Effector CD4-positive, alpha-beta T cell (primary cell): ENCODE data around the gene EIF5AL1.
"Not testable (repeated sequence)": the region's sequence is repeated elsewhere in the genome, so short reads cannot be mapped to it uniquely, and the experiment has no call there.

Experiments used
- DNase-seq: peaks from one replicate; pipeline ENCODE4 v3.0.0-alpha.2; 2020

Gene EIF5AL1

DNA sequence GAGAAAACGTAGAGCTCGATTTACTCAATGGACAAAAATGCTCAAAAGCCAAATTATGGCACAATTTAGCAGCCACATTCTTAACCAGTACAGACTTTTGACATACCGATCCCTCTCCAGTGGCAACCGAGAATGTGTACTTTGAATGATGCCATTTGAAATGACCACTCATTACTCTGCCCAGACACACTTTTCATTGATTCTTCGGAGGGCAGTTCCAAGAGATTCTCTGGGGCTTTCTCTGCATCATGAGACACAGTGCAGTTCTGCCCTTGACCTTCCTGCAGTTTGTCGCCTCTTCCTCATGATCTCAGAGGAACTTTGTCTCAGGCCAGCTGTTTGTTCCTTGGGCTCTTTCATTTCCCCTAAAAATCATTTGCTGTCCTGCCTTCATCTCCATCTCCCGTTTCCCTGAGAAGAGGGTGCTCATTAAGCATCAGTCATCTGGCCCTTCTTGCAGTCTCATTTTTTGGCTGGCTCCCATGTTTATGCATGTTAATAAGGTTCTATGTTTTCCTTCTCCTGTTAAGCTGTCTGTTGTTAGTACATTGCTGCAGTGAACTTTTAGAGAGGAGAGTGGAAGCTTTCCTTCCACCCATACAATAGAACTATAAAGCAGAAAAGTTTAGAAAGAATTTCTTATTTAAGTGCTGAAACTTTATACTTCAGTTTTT, 4.3 kb downstream of the EIF5AL1 start:
- not testable (repeated sequence) for DNase-seq

DNA sequence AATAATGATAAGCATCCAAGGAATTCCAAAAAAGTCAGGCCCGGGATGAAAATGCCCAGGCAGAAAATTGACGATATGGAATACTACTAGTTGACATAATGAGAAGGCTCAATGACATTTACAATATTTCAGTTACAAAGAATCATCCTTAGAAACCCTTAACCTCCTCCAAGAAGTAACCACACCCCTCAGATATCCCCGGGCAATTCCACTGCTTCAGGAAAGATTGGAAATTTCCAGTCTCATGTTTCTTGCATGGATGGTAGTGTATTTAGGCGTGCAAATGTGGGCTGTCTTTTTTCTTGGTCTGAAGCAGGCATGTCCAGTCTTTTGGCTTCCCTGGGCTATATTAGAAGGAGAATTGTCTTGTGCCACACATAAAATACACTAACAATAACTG, 5.2 kb downstream of the EIF5AL1 start:
- DNase-seq: not testable (repeated sequence)

DNA sequence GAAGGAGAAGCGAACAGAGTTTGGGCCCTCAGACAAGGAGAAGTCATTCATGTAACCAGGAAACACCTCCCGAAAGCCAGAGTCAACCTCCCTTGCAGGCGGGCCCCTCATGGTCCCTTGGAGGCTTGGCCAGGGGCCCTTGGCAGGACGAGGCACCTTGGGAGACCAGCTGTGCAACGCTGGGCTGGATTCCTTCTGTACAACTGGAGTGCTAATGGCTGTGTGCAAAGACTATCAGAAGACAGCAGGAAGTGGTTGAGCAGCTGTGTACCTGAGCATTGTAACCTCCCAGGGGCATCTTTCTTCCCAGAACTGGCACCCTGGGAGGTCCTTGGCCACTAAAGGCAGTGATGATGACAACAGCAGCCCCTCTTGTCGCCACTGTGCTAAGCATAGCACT, 9.4 kb downstream of the EIF5AL1 start:
- not testable (repeated sequence) for DNase-seq

DNA sequence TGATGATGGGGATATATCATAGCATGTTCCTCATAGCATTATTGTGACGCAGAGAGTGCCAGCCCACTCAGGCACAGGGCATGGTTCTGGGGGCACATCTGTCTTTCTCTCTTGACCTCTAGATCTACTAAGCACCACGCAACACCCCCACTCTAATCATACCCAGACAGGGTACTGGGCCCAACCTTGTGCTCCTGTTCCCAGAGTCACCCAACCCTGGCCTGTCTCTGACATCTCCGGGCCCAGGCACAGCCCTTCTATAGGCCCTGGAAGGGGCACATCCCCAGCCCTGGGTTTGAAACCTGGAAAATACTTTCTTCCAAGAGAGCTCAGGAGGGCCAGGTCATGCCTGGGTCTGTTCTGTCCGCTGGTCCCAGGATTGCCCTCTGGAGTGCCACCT, 10.1 kb downstream of the EIF5AL1 start:
- DNase-seq: not testable (repeated sequence)

DNA sequence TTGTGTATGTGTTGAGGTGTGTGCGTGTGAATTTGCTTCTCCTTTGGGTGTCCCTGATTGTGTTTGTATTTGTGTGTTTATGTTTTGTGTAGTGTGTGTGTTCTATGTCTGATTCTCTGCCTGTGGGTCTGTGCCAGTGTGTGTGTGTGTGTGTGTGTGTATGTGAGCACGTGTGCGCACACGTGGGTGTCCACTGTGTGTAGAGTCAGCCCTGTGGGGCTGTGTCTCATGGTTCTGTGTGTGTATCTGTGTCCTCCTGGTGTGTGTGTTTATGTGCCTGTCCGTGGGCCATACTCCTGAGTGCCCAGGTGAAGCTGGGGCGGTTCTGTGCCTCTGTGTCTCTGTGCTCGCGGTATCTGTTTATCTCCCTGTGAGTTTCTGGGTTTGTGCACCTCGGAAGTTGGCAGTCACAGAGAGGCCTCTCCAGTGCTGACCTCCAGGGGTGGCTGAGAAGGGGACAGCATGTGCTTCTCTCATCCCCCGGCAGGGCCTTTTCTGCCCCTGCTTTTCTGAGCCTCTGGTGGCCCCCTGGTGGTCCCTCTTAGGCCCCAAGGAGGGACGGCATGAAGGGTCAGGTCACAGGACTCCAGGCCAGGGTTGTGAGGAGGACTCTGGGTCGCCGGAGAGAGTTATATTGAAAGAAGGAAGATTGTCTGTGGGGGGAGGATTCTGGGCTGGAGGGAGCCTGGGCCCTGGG, 11.0 kb downstream of the EIF5AL1 start:
- not testable (repeated sequence) for DNase-seq

DNA sequence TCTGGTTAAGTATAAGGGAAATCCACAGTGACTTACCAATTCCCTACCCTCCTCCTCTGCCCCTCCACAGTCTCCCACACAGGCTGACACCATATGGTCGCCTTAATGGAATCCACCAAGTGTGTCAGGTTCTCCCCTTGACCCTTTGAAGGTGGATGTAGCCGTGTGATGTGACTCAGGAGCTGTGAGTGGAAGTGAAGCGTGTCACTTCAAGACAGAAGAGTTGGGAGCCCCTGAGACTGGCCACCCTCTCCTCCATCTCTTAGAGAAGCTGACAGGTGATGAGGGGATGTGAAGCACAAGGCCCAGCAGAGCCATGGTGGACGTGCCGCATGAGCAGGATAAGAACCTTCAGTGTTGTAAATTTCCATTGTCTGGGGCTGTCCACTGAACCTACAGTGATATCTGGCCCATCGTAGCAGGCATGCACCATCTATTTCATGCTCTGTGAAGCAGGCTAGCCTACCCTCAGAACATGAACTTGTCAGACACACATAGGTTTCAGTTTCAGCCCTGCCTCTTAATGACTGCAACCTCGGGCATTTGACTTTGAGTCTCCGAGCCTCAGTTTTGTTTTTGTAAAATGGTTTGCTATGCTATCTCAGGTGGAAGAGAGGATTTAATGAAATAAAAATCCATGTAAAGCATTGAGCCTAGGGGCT, 12.8 kb downstream of the EIF5AL1 start:
- DNase-seq: not testable (repeated sequence)

DNA sequence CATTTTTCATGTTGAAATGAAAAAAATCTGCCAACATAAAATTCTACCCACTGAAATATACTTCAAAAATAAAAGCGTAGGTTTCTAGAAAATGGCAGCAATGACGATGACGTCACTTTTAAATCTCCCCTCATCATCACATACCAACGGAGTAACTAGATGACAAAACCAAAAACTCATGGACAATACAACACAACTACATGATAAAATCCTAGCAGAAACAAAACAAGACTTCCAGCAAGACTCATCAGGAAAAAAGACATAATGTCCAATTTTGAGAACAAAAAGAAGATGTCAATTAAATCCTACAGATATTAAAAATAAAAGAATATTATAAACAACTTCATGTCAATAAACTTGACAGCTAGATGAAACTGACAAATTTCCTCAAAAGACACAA, 15.9 kb downstream of the EIF5AL1 start:
- DNase-seq: not testable (repeated sequence)

DNA sequence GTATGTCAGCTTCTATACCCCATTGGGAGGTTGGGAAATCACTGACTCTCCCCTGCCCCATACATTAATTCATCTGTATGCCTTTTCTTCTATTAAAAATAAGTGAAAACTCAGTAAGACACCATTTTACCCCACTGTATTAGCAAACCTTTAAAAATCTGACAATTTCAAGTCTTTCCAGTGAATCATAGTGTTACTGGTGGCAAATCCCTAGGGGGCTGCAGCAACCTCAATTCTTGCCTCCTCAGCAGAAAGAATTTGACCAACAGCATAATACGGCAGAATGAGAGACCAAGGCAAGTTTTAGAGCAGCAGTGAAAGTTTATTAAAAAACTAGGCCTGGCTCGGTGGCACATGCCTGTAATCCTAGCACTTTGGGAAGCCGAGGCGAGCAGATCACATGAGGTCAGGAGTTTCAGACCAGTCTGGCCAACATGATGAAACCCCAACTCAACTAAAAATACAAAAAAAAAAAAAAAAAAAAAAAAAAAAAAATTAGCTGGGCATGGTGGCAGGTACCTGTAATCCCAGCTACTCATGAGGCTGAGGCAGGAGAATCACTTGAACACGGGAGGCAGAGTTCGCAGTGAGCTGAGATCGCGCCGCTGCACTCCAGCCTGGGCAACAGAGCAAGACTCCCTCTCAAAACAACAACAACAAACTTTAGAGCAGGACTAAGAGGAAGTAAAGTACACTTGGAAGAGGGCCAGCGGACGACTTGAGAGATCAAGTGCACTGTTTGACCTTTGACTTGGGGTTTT, 21.0 kb downstream of the EIF5AL1 start:
- not testable (repeated sequence) for DNase-seq

DNA sequence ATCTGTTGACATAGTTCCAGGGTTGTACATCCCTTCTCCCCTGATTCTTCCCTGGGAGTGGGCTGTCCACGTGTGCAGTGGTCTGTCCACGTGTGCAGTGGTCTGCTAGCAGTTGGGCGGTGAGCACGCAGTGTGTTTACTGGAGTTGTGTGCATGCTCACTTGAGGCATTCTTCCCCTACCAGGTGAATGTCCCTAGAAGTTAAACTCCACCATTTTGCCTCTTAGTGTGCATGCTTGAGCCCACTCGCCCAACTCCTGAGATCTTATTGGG, 21.5 kb downstream of the EIF5AL1 start:
- DNase-seq: not testable (repeated sequence)

DNA sequence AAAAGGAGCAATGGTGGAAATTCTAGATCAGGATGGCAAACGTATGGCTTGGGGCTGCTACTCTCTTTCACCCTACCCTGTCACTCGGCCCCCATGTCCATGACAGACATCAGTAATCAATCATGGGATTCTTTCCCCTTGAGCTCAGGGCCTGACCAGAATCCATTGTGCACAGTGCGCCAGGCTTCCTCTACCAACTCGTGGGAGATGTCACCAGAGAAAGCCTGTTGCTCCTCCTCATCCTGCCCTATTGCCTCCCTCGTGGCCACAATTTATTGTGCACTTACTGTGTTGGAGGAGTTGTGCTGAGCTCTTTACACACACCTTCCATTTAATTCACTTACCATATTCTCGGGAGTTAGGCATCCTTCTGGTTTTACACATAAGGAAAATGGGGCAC, 26.0 kb downstream of the EIF5AL1 start:
- DNase-seq: not testable (repeated sequence)

DNA sequence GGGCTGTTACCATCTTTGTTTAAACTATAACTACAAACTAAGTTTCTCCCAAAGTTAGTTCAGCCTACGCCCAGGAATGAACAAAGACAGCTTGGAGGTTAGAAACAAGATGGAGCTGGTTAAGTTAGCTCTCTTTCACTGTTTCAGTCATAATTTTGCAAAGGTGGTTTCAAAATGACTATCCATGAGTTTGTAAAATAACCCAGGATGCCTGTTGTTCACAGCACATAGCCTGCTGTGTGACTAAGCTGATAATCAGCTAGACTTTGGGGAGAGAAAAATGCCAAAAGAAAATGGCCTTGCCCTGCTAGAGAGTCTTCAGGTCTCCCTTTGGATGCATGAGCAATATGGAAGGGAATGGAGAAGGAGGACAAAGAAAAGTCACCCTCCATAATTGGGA, 28.6 kb downstream of the EIF5AL1 start:
- not testable (repeated sequence) for DNase-seq

DNA sequence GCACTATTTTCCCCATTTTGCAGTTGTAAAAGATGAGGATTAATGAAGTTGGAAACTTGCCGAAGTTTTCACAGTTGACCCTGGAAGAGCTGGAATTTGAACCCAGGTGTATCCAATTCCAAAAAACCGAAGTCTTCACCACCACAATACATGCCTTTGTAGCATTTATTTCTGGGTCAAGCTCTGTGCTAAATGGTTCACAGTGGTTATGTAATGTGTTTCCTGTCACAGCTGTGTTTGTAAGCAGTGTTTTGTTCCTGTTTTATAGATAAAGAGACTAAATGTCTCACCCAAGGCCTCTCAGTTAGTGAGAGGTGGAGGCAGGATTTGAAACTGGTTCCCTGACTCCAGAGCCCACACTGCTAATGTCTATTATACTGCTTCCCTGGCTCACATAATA, 30.3 kb downstream of the EIF5AL1 start:
- DNase-seq: no peak

DNA sequence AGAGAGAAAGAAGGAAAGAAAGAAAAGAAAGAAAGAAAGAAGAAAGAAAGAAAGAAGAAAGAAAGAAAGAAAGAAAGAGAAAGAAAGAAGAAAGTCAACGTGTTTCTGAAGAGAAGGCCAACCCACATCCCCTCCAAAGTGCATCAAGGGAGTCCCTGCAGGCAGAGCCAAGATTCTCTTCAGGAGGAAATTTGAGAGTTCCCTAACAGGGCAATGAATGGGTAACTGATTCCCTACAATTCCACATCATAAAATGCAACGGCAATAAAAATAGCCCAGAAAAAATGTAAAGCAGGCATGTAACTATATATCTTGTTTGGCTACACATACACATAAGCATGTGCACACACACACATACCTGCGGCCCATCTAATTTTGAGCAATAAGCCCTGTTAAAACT, 32.1 kb downstream of the EIF5AL1 start:
- not testable (repeated sequence) for DNase-seq

DNA sequence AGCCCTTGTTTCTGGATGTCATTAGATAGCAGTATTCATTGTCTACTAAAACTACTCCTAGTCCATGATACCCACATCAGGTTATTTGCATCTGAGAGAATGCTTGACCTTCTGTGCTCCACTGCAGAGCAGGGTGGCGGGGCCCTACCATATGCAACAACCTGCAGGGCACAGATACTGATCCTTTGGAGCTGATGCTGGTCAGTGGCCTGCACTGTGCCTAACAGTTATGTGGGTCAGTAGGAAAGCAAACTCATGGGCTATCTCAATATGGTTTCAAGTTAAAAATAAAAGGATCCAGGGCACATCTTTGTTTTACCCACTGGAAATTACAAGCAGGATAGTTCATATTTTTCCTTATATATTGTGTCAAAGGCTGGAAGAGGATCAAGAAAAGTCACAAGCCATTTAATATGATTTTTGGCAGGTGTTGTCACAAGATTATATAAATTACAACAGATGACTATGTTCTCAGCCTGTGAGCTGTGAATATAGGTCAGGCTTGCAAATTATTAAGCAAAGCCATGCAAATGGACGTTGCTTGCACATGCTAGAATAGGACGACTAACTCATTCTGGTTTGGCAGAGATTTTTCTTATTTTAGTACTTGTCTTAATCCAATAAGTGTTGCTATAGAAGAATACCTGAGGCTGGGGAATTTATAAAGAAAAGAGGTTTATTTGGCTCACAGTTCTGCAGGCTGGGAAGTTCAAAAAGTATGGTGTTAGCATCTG, 32.8 kb downstream of the EIF5AL1 start:
- DNase-seq: not testable (repeated sequence)

DNA sequence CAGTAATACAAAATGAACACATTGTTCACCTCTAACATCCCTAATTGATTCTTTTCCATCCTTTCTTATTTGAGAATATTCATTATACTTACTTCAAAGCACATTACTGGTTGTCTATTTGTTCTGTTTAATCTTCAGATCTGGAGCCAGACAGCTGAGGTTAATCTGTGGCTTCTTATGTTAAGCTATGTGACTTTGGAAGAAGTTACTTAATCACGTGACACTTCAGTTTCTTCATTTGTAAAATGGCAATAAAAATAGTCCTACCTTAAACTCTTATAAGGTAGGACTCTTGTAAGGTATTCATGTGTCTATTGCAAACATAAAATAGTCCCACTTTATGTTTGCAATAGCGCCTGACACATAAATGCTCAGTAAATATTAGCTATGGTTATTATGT, 34.8 kb downstream of the EIF5AL1 start:
- DNase-seq: not testable (repeated sequence)

DNA sequence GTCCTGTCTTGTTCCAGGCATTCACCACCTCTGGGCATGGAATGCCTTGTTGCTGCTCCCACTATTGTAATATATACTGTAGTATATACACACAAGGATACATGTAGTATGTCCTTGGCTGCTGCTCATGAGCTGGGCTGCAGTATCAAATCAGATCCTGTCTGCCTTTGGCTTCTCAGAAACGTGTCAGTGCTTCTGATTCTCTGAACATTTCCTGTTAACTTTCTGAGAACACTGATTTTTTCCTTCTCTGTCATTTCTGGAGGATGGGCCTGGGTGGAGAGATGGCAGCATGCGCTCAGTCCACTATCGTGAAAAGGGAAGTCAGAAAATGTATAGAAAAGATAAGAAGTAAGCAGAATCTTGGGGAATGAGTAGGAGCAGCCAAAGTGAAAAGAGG, 35.6 kb downstream of the EIF5AL1 start:
- no peak for DNase-seq

DNA sequence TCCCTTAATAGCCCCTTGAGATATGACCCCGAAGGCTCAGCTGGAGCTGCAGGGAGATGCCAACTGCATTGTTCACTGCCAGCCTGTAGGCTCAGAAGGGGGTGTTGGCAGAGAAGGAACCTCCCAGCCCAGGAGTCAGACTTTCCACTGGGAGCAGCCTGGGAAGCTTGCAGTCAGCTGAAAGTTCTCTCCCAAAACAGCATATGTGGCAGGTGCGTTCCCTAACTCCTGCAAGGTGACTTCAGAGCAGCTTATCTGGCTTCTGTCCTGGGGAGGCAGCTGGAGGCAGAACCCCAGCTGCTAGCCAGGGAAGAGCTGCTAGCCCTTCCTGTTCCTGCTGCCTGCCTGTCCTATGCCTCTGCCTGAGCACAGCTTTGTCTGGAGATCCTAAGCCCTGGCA, 39.8 kb downstream of the EIF5AL1 start:
- DNase-seq: no peak

DNA sequence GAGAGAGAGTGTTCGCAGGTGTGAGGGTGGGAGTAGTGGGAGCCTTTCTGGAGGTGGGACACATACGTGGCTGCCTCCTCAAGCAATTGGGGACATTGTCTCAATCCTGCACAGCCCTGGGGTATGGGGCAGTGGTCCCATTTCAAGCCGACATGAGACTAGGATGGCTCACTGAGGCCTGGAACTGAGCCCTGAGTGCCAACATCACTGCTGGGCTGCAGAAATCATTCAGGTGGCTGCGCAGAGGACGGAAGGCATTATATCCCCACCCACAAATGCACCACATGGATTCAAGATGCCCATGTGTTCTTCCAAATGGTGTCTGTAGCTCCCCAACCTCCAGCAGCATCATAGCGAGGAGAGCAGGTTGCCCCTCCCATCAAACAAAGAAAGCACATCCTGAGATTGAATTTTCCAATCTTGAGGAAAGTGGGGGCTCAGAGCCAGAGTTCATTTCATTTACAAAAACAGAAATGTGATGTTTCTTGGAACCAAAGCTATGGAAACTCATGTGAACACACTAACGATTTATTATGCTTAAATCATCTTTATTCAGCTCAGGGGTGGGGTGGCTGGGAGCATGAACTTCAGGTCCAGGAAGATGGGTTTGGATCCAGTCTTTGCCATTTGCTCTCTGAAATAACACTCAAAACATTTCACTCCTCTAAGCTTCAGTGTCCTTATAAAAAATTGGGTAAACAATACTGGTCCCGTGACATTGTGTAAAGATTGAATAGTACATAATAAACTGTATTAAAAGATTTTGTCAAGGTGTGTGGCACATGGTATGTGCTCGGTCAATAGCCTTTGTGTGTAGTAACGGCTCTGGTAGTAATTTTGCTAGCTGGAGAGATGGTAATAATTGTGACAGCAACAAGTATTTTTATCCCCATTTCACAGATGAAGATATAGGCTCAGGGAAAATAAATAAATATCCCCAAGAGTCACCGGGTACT, 43.3 kb downstream of the EIF5AL1 start:
- DNase-seq: no peak

DNA sequence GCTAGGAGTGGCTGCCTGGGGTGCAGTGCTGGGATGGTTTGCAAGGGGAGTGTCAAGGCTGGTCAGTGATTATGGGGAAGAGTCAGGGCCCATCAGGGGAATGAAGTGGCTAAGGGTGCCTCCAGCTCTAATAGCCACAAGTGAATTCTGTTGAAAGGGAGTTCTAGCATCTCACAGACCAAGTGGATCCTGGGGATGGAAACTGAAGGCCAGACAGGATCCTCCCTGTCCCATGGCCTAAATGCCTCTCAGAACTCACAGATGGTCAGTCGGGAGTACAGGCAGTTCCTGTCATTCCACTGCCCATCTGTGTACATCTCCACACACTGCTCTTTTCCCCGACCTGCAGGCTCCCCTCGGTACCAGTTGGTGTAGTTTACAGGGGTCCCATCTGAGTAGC, 44.6 kb downstream of the EIF5AL1 start:
- DNase-seq: not testable (repeated sequence)

DNA sequence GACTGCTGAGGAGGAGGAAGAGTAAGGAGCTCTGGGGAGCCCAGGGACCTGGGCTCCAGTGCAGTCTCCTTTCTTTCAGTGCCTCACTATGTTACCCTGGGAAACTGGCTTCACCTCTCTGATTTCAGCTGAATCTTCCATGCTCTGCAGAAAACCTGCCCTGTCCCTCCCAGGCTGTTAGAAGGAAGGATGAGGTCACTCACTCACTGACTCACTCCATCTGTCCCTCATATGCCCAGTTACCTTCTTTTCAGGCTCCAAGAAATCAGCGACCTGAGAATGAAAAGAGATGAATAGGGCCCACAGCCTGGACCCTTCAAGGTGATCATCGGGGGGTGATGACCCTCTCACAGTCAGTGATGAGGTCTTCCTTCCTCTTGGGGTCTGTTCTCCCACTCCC, 47.4 kb downstream of the EIF5AL1 start:
- DNase-seq: no peak

DNA sequence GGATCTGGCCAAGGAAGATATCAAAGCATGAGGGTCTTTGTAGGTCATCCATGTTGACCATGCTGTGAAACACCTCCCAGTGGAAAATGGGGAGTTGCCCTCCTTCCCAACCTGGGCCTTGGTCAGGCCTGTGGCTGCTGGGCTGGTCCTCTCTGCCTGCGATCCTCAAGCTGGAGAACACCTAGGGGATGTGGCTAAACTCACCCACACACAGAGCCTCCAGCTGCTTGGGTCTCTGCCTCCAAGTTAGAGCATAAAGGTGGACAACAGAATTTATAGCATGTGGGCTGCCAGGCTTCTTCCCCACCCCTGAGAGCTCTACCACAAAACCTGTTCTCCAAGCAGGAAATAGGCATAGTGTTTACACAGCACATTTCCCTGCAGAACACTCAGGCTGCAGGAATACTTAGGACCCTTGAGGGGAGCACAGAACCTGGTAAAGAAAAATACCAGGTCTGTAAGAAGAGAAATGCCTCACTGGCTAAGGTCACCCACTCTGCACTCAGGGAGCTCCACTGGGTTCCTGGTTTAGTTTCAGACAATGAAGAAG, 47.9 kb downstream of the EIF5AL1 start, which contains the start of gene SFTPA2:
Gene SFTPA2 (minus strand): TSS at position 248 of the 550 bp plus-strand sequence. CDS start 924 bp downstream, outside the sequence.
- DNase-seq: no peak
